Activated effector memory CD4-positive, alpha-beta T cell treated with anti-CD3 and anti-CD28 coated beads, Interleukin-2, amount 50 U/mL, for 16 hours (primary cell): ENCODE data around the gene FOXP1.

Experiments used
- DNase-seq: peaks from one replicate; pipeline ENCODE4 v3.0.0-alpha.2; 2020

Gene FOXP1

GRCh38 chr3:71288269-71288930 is 295.1 kb downstream of the FOXP1 start:
- DNase-seq = no peak

- no peak for DNase-seq
Observed at GRCh38 chr3:71285086-71285485, 298.4 kb downstream of the FOXP1 start.

- DNase-seq = no peak
Observed at GRCh38 chr3:71282976-71283375, 300.6 kb downstream of the FOXP1 start.

- no peak for DNase-seq
Observed at GRCh38 chr3:71281280-71281679, 302.2 kb downstream of the FOXP1 start.

GRCh38 chr3:71277341-71277740 is 306.2 kb downstream of the FOXP1 start:
- DNase-seq = no peak

- no peak for DNase-seq
Observed at GRCh38 chr3:71276531-71276930, 307.0 kb downstream of the FOXP1 start.

- no peak for DNase-seq
Observed at GRCh38 chr3:71273453-71273852, 310.1 kb downstream of the FOXP1 start.

- DNase-seq = no peak
Observed at GRCh38 chr3:71271596-71271995, 311.9 kb downstream of the FOXP1 start.

- DNase-seq = no peak
Observed at GRCh38 chr3:71269906-71270305, 313.6 kb downstream of the FOXP1 start.

GRCh38 chr3:71268462-71268999 is 315.0 kb downstream of the FOXP1 start:
- no peak for DNase-seq

GRCh38 chr3:71266875-71267274 is 316.7 kb downstream of the FOXP1 start:
- no peak for DNase-seq

- DNase-seq = no peak
Observed at GRCh38 chr3:71265365-71265915, 318.1 kb downstream of the FOXP1 start.

GRCh38 chr3:71264840-71265239 is 318.7 kb downstream of the FOXP1 start:
- no peak for DNase-seq

- no peak for DNase-seq
Observed at GRCh38 chr3:71262364-71263265, 320.9 kb downstream of the FOXP1 start.

GRCh38 chr3:71260782-71261181 is 322.7 kb downstream of the FOXP1 start:
- DNase-seq = no peak

GRCh38 chr3:71258526-71258925 is 325.0 kb downstream of the FOXP1 start:
- DNase-seq = no peak

GRCh38 chr3:71258116-71258515 is 325.4 kb downstream of the FOXP1 start:
- no peak for DNase-seq

GRCh38 chr3:71255498-71255897 is 328.0 kb downstream of the FOXP1 start:
- DNase-seq = no peak

GRCh38 chr3:71254281-71255057 is 329.1 kb downstream of the FOXP1 start:
- no peak for DNase-seq

GRCh38 chr3:71253169-71253568 is 330.4 kb downstream of the FOXP1 start:
- DNase-seq = no peak

GRCh38 chr3:71252466-71252865 is 331.1 kb downstream of the FOXP1 start:
- DNase-seq = no peak

GRCh38 chr3:71251156-71251775 is 332.3 kb downstream of the FOXP1 start:
- no peak for DNase-seq
